Measurements from ENCODE around the gene BLOC1S5. TPM values are rescaled to one million over a fixed set of nuclear protein-coding genes. Genes with fewer than 3 reads are reported as not detected.

Gene BLOC1S5
- total and polyA plus RNA-seq, 2 of the 8 experiments (the other 6 are each of a cell fraction or from before 2014, with no cell fraction given): 3.4 to 17.2 TPM

GRCh38 chr6:8065519-8065911, 1.3 kb upstream of the BLOC1S5 start:
- POLR2A ChIA-PET (ENCODE audit: partially characterized antibody): interaction anchor here (0.9 to 4.3 kb wide), 4 partner anchors 8 to 37 kb away, joined by 4 to 19 read pairs (median 4); partner anchors contain the start of gene EEF1E1
- Histone ChIP-seq H4K5ac (ENCODE audit: insufficient read length, low read depth, low read length) (no peak overlapping the region), H3K4me3 (ENCODE audit: extremely low read depth in 1 of 4, insufficient read depth in 2 of 4, low read depth in 3 of 4, low read length in 4 of 4) (no peak overlapping the region), H2BK120ac (replicated peaks; ENCODE audit: low read depth, low read length) (no peak overlapping the region), H3K36me3 (ENCODE audit: control insufficient read depth in 2 of 4, insufficient read depth in 4 of 4, low read length in 3 of 4) (peaks cover 0 to 12% (median 6%) of the 10 kb centered on the region in 4 experiments; a peak in 5 of 8 replicates), H3K27ac (ENCODE audit: low read depth, low read length) (no peak overlapping the region), H3K9ac (replicated peaks in 1 of 4; ENCODE audit: extremely low read depth in 1 of 4, low read depth in 3 of 4, low read length in 3 of 4) (no peak overlapping the region), H3K23me2 (ENCODE audit: low read depth, low read length) (peaks cover 2% of the 10 kb centered on the region; the same call in 1 of the 2 replicates), H2BK12ac (ENCODE audit: low read depth, low read length) (0 out of 2 replicates have a peak overlapping the region, but pooled peaks have one; percentile 10), H3K18ac (ENCODE audit: extremely low read depth, low read length) (no peak overlapping the region), H3K79me1 (ENCODE audit: low read depth, low read length) (peaks cover 3% of the 10 kb centered on the region; the same call in 1 of the 2 replicates), H3K9me3 (ENCODE audit: insufficient read depth in 2 of 2, low read depth in 1 of 2, low read length in 1 of 2) (no peaks in the 10 kb centered on the region), H4K20me1 (replicated peaks in 1 of 2; ENCODE audit: control insufficient read depth in 1 of 2, insufficient read depth in 2 of 2, low read length in 2 of 2) (no peaks in the 10 kb centered on the region), H2BK15ac (ENCODE audit: low read length) (0 out of 2 replicates have a peak overlapping the region, but pooled peaks have one; percentile 31), H3K4ac (replicated peaks; ENCODE audit: insufficient read length, low read depth, low read length) (no peak overlapping the region), H2BK5ac (ENCODE audit: low read depth, low read length) (no peak overlapping the region), H2AFZ (ENCODE audit: low read length) (0 out of 2 replicates have a peak overlapping the region, but pooled peaks have one; percentile 28), H2AK5ac (ENCODE audit: low read depth, low read length) (no peak overlapping the region), H3K56ac (replicated peaks; ENCODE audit: insufficient read length, low read depth, low read length) (no peak overlapping the region), H4K8ac (ENCODE audit: extremely low read depth, insufficient read depth, low read length) (peak overlapping the region; percentile 35; the same call in 1 of the 2 replicates), H3K23ac (ENCODE audit: insufficient read length) (no peak overlapping the region), H3K27me3 (replicated peaks in 1 of 4; ENCODE audit: control insufficient read depth in 3 of 4, extremely low read depth in 1 of 4, insufficient read depth in 3 of 4, low read length in 3 of 4) (no peaks in the 10 kb centered on the region), H2BK20ac (ENCODE audit: low read length) (peak overlapping the region; percentile 49; the same call in 1 of the 2 replicates), H3K79me2 (ENCODE audit: control insufficient read depth in 1 of 2, insufficient read depth in 2 of 2, low read length in 2 of 2) (peaks cover 0 to 6% of the 10 kb centered on the region in 2 experiments; a peak in 2 of 4 replicates), H3K4me1 (replicated peaks in 1 of 4; ENCODE audit: control insufficient read depth in 3 of 4, insufficient read depth in 4 of 4, low read length in 3 of 4) (peaks cover 0 to 5% (median 4%) of the 10 kb centered on the region in 4 experiments; a peak in 4 of 7 replicates), H4K91ac (replicated peaks; ENCODE audit: insufficient read length, low read length) (peak overlapping the region; percentile 25), H3K14ac (ENCODE audit: insufficient read length) (no peak overlapping the region), H3K4me2 (ENCODE audit: insufficient read depth in 1 of 2, low read depth in 2 of 2, low read length in 2 of 2) (no peak overlapping the region)
- CTCF ChIA-PET (ENCODE audit: partially characterized antibody): interaction anchor here (0.9 to 2.3 kb wide), 7 partner anchors 9 to 392 kb away, joined by 3 to 9 read pairs (median 3); partner anchors contain the start of genes EEF1E1 and TXNDC5
- TF ChIP-seq CTBP2 (IDR thresholded peaks at IDR 0.05; ENCODE audit: borderline replicate concordance, insufficient read depth, insufficient read length, low read length) (no peak), CREB1 (IDR thresholded peaks at IDR 0.05) (no peak), TAF1 (IDR thresholded peaks at IDR 0.05; ENCODE audit: low read depth, low read length) (no peak)
- 87% methylated on average over 4 of the region's 4 CpGs; no CpG with 5 or more reads in 1 of the 2 experiments for whole genome bisulfite sequencing, 2 experiments (ENCODE audit: extremely low coverage in 1 of 2, insufficient coverage in 1 of 2, insufficient read length in 1 of 2, insufficient replicate concordance in 2 of 2, low coverage in 1 of 2, low lambda C conversion rate in 2 of 2, missing lambda C conversion rate in 1 of 2)
- no peak for FAIRE-seq
- no peak for DNase-seq (ENCODE audit: low read depth in 1 of 2, low spot score in 2 of 2)
